ENCODE data around the gene CCDC159. TPM values are rescaled to one million over a fixed set of nuclear protein-coding genes. Genes with fewer than 3 reads are reported as not detected.

CCDC159 gene
- polyA plus RNA-seq, 1 donor (not counting 4 experiments of a cell fraction or from before 2014, with no cell fraction given): 6.4 TPM

DNA sequence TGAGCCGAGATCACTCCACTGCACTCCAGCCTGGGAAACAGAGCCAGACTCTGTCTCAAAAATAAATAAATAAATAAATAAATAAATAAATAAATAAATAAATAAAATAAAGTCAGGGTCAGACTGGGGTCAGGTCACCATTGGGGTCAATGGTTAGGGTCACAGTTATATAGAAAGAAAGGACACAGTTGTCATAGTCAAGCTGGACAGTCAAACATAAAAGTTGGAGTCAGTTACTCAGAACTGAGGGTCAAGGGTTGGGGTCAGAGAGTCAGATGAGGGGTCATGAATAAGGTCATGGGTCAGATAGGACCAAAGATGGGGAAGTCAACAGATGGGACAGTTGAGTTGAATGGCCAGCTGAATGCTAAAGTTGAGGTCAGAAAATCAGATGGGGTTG is 54.5 kb downstream of the CCDC159 start:
- no peaks in the 10 kb centered on the region for H3K27me3 ChIP-seq (ENCODE audit: control insufficient read depth, extremely low read depth, insufficient read depth, low read length)
- DNase-seq (ENCODE audit: low read depth, low spot score): no peak
- H3K9me1 ChIP-seq (ENCODE audit: control insufficient read depth, extremely low read depth, insufficient read depth, low read length): no peaks in the 10 kb centered on the region
- H3K4me1 ChIP-seq (ENCODE audit: control insufficient read depth, extremely low read depth, insufficient read depth, low read length): no peaks in the 10 kb centered on the region
- H2AFZ ChIP-seq (ENCODE audit: control insufficient read depth, low read length): no peak overlapping the region
- no peak overlapping the region for H3K4me2 ChIP-seq (ENCODE audit: control insufficient read depth, extremely low read depth, insufficient read depth, low read depth, low read length)
- no peak for FAIRE-seq
- no peaks in the 10 kb centered on the region for H3K9me3 ChIP-seq (ENCODE audit: control insufficient read depth, low read depth, low read length)
- dilution Hi-C loops (cut with MboI; ENCODE audit: extremely low pct_ligation_motif_present, low sequenced_read_pairs): no loop called here
- H3K4me3 ChIP-seq (ENCODE audit: control insufficient read depth in 2 of 3, extremely low read depth in 1 of 3, insufficient read depth in 2 of 3, low read depth in 1 of 3, low read length in 3 of 3): no peak overlapping the region
- no peak overlapping the region for H3K9ac ChIP-seq (ENCODE audit: control insufficient read depth, extremely low read depth, insufficient read depth, low read length)
- no peaks in the 10 kb centered on the region for H4K20me1 ChIP-seq (ENCODE audit: control insufficient read depth, extremely low read depth, insufficient read depth, low read length)
- H3K36me3 ChIP-seq (ENCODE audit: control insufficient read depth in 2 of 2, extremely low read depth in 1 of 2, insufficient read depth in 2 of 2, low read length in 2 of 2): no peaks in the 10 kb centered on the region
- no peak overlapping the region for H3K27ac ChIP-seq (ENCODE audit: control insufficient read depth, insufficient read depth, low read length)
- no peak for TF ChIP-seq EZH2 (IDR thresholded peaks at IDR 0.05; ENCODE audit: low read length)
- TF ChIP-seq, protein P1, sequence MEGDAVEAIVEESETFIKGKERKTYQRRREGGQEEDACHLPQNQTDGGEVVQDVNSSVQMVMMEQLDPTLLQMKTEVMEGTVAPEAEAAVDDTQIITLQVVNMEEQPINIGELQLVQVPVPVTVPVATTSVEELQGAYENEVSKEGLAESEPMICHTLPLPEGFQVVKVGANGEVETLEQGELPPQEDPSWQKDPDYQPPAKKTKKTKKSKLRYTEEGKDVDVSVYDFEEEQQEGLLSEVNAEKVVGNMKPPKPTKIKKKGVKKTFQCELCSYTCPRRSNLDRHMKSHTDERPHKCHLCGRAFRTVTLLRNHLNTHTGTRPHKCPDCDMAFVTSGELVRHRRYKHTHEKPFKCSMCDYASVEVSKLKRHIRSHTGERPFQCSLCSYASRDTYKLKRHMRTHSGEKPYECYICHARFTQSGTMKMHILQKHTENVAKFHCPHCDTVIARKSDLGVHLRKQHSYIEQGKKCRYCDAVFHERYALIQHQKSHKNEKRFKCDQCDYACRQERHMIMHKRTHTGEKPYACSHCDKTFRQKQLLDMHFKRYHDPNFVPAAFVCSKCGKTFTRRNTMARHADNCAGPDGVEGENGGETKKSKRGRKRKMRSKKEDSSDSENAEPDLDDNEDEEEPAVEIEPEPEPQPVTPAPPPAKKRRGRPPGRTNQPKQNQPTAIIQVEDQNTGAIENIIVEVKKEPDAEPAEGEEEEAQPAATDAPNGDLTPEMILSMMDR (optimal IDR thresholded peaks at IDR 0.05 in 1 of 3, IDR thresholded peaks at IDR 0.05 in 1 of 3, conservative IDR thresholded peaks at IDR 0.05 in 1 of 3; ENCODE audit: extremely low read depth in 1 of 3, insufficient read depth in 2 of 3, low read length in 3 of 3): no peak
- no peaks in the 10 kb centered on the region for H3K79me2 ChIP-seq (ENCODE audit: control insufficient read depth, insufficient read depth, low read length)

DNA sequence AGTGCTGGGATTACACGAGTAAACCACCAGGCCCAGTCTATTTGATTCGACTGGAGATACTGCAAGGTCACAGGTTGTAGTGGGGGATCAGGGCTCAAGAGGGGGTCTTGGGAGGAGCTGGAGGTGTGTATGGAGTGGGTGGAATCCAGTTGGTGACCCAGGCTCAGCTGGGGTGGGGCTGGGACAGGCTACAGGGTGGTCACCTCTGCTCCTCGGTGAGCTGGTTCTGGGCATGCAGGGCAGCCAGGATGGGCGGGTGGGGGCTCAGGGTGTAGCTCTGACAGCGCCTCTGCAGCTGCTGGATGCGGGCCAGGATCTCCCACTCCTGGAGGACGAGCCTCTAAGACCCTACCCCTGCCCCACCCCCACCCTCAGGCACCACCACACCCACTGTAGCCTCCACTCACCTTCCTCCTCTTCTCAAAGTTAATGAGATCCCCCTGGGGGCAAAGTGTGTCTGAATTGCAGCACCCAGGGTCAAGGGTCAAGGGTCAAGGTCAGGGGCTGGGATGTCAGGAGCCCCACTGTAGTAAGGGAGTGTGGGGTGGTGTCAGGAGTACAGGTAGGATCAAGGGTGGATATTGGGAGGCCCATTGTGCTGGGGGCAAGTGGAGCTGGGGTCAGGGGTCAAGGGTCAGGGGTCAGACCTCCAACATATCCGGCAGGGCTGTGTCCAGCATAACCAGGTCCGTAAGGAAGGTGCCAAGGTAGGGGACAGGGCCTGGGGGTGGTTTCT is 55.7 kb downstream of the CCDC159 start:
- dilution Hi-C loops (cut with MboI; ENCODE audit: extremely low pct_ligation_motif_present, low sequenced_read_pairs): no loop called here
- Histone ChIP-seq H3K9me3 (ENCODE audit: control insufficient read depth, low read depth, low read length) (no peaks in the 10 kb centered on the region), H3K4me2 (ENCODE audit: control insufficient read depth, extremely low read depth, insufficient read depth, low read depth, low read length) (no peak overlapping the region), H3K9me1 (ENCODE audit: control insufficient read depth, extremely low read depth, insufficient read depth, low read length) (no peaks in the 10 kb centered on the region), H3K4me1 (ENCODE audit: control insufficient read depth, extremely low read depth, insufficient read depth, low read length) (no peaks in the 10 kb centered on the region), H3K36me3 (ENCODE audit: control insufficient read depth in 2 of 2, extremely low read depth in 1 of 2, insufficient read depth in 2 of 2, low read length in 2 of 2) (no peaks in the 10 kb centered on the region), H3K9ac (ENCODE audit: control insufficient read depth, extremely low read depth, insufficient read depth, low read length) (no peak overlapping the region), H3K79me2 (ENCODE audit: control insufficient read depth, insufficient read depth, low read length) (no peaks in the 10 kb centered on the region), H4K20me1 (ENCODE audit: control insufficient read depth, extremely low read depth, insufficient read depth, low read length) (no peaks in the 10 kb centered on the region), H3K4me3 (ENCODE audit: control insufficient read depth in 2 of 3, extremely low read depth in 1 of 3, insufficient read depth in 2 of 3, low read depth in 1 of 3, low read length in 3 of 3) (no peak overlapping the region), H2AFZ (ENCODE audit: control insufficient read depth, low read length) (no peak overlapping the region), H3K27me3 (ENCODE audit: control insufficient read depth, extremely low read depth, insufficient read depth, low read length) (no peaks in the 10 kb centered on the region), H3K27ac (ENCODE audit: control insufficient read depth, insufficient read depth, low read length) (no peak overlapping the region)
- DNase-seq (ENCODE audit: low read depth, low spot score) (no peak), FAIRE-seq (no peak)
- TF ChIP-seq EZH2 (IDR thresholded peaks at IDR 0.05; ENCODE audit: low read length): no peak
- TF ChIP-seq, protein P1 (optimal IDR thresholded peaks at IDR 0.05 in 1 of 3, IDR thresholded peaks at IDR 0.05 in 1 of 3, conservative IDR thresholded peaks at IDR 0.05 in 1 of 3; ENCODE audit: extremely low read depth in 1 of 3, insufficient read depth in 2 of 3, low read length in 3 of 3): no peak

Other genes with a start within 250 kb of the CCDC159 start
- 1.8 to 8.0 TPM (median 6.4 TPM) in 3 replicates for gene SPC24, start 190.7 kb upstream of the CCDC159 start, polyA plus RNA-seq
- 2.8 to 3.9 TPM (median 3.6 TPM) in 3 replicates for gene KANK2, start 149.0 kb upstream of the CCDC159 start, polyA plus RNA-seq
- 0.18 TPM in 1 of 3 replicates, not detected in the others for gene ANGPTL8, start 106.9 kb upstream of the CCDC159 start, polyA plus RNA-seq
- 9.1 to 14.1 TPM (median 13.3 TPM) in 3 replicates for gene DOCK6, start 84.0 kb upstream of the CCDC159 start, polyA plus RNA-seq
- not detected in 3 replicates for gene TSPAN16, start 50.4 kb upstream of the CCDC159 start, polyA plus RNA-seq
- gene RAB3D, start 6.9 kb upstream of the CCDC159 start, polyA plus RNA-seq: 63.1 to 99.0 TPM (median 66.0 TPM) in 3 replicates
- gene TMEM205, start 251 bp upstream of the CCDC159 start, polyA plus RNA-seq: 65.5 to 107 TPM (median 91.7 TPM) in 3 replicates
- gene PLPPR2, start 8.9 kb downstream of the CCDC159 start, polyA plus RNA-seq: 3.5 to 9.1 TPM (median 5.7 TPM) in 3 replicates
- 2.1 to 2.5 TPM (median 2.2 TPM) in 3 replicates for gene SWSAP1, start 28.1 kb downstream of the CCDC159 start, polyA plus RNA-seq
- 0.68 to 0.94 TPM (median 0.85 TPM) in 3 replicates for gene EPOR, start 37.8 kb downstream of the CCDC159 start, polyA plus RNA-seq
- not detected in 3 replicates for gene RGL3, start 72.8 kb downstream of the CCDC159 start, polyA plus RNA-seq
- 0.05 to 0.52 TPM (median 0.09 TPM) in 3 replicates for gene ODAD3, start 88.6 kb downstream of the CCDC159 start, polyA plus RNA-seq
- gene PRKCSH, start 89.1 kb downstream of the CCDC159 start, polyA plus RNA-seq: 47.9 to 125 TPM (median 56.3 TPM) in 3 replicates
- gene ELAVL3, start 134.5 kb downstream of the CCDC159 start, polyA plus RNA-seq: not detected in 3 replicates
- gene ZNF653, start 159.3 kb downstream of the CCDC159 start, polyA plus RNA-seq: 3.7 to 5.8 TPM (median 3.8 TPM) in 3 replicates
- gene ECSIT, start 182.6 kb downstream of the CCDC159 start, polyA plus RNA-seq: 16.0 to 18.8 TPM (median 18.3 TPM) in 3 replicates
- gene CNN1, start 192.3 kb downstream of the CCDC159 start, polyA plus RNA-seq: 0.16 TPM in 1 of 3 replicates, not detected in the others
- gene ELOF1, start 212.7 kb downstream of the CCDC159 start, polyA plus RNA-seq: 45.3 to 96.1 TPM (median 47.5 TPM) in 3 replicates
- gene ACP5, start 231.1 kb downstream of the CCDC159 start, polyA plus RNA-seq: 10.3 to 35.5 TPM (median 15.0 TPM) in 3 replicates

Data from keratinocyte (primary cell).